ENCODE results near the gene SHB.

- no peak for TF ChIP-seq POLR2A (IDR thresholded peaks at IDR 0.05; ENCODE audit: low read depth, low read length)
- TF ChIP-seq JUN (IDR thresholded peaks at IDR 0.05; ENCODE audit: borderline replicate concordance, insufficient read depth, insufficient read length, low read depth), result no peak
Measured at GRCh38 chr9:38009990-38010389, 59.0 kb downstream of the SHB start.

Data from endothelial cell of umbilical vein (primary cell).